HFFc6 (cell line): ENCODE results near the gene BCL2. TPM values are rescaled to one million over a fixed set of nuclear protein-coding genes. Genes with fewer than 3 reads are reported as not detected.

Experiments used
- DNase-seq: peaks from one replicate; pipeline ENCODE4 v3.0.0-alpha.2; 2018
- H3K27ac Mint-ChIP-seq: 2 replicates; pipeline ENCODE4 v1.8.0; 2020; ENCODE audit warnings: mild to moderate bottlenecking, mixed read lengths
- H3K27me3 Mint-ChIP-seq: 2 replicates; pipeline ENCODE4 v1.8.0; 2021; ENCODE audit warnings: mild to moderate bottlenecking, moderate library complexity, mixed read lengths; ENCODE audit not compliant: insufficient read depth
- H3K36me3 Mint-ChIP-seq: 2 replicates; pipeline ENCODE4 v1.8.0; 2021; ENCODE audit warnings: low read depth, mixed read lengths
- H3K4me1 Mint-ChIP-seq: 2 replicates; pipeline ENCODE4 v1.8.0; 2020; ENCODE audit warnings: low read depth, mixed read lengths
- H3K4me3 Mint-ChIP-seq: 2 replicates; pipeline ENCODE4 v1.8.0; 2020; ENCODE audit warnings: mild to moderate bottlenecking, moderate library complexity, mixed read lengths
- H3K9me3 Mint-ChIP-seq: 2 replicates; pipeline ENCODE4 v1.8.0; 2020; ENCODE audit warnings: mild to moderate bottlenecking, mixed read lengths
- total RNA-seq, 6 experiments: library from RNA; stranded (reverse); fragmentation: NEBNext Ultra II Directional; extraction: Animal tissue kit (Norgen Biotek cat#: 25700); gene quantifications; 2 replicates in 1 of 6; 3 replicates in 5 of 6; pipeline ENCODE4 v1.2.3, GENCODE V29; 2021
- TF ChIP-seq, protein P1 (sequence below): fragments of 200-600 bp; sonication (generic); IDR thresholded peaks from 2 replicates; pipeline ENCODE4 v1.5.0; 2021; ENCODE audit warnings: antibody characterized with exemption, mild to moderate bottlenecking

BCL2 gene
- total RNA-seq, 6 experiments from 2014 or later: 0.17 to 1.1 (median 0.95) TPM

DNA sequence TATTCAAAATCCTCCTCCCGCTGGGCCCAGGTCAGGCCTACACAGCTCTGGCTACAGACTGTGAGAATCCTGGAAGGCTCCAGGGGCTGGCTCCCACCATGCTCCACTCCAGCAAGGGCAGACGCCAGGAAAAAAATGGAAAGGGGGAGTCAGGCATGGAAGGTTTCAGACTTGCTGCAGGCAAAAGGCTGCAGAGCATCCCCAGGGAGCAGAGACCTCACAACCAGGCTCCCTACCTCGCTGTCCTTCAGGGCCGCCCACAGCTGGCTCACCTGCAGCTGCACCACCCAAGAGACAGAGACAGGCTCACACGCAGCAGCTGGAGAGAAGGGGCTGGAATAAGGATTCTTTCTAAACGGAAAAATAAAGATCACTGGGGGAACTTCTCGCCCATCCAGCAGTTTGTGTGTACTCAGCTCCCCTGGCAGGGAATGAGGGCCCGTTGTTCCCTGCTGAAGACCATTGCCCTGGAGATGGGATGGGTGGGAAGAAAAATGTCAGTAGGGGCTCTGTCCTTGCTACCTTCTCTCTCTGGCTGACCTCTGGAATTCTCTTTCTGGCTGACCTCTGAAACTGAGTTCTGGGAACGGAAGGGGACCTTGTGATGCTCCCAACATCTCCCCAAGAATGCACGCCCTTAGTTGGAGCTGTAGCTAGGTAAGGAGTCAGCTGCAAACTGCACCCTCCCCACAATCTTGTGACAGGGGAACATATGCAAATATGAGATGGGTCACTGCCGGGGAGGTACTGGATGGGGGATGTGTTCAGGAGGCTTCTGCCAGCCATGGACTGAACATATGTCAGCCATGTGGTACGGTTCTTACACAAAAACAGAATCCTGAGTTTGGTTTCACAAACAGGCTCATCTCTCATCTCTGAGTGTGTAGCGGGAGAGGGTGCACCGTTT, 34.5 kb downstream of the BCL2 start:
- H3K4me3 Mint-ChIP-seq: no peak overlapping the region
- H3K36me3 Mint-ChIP-seq: no peaks in the 10 kb centered on the region
- H3K27ac Mint-ChIP-seq: no peak overlapping the region
- TF ChIP-seq, protein P1, sequence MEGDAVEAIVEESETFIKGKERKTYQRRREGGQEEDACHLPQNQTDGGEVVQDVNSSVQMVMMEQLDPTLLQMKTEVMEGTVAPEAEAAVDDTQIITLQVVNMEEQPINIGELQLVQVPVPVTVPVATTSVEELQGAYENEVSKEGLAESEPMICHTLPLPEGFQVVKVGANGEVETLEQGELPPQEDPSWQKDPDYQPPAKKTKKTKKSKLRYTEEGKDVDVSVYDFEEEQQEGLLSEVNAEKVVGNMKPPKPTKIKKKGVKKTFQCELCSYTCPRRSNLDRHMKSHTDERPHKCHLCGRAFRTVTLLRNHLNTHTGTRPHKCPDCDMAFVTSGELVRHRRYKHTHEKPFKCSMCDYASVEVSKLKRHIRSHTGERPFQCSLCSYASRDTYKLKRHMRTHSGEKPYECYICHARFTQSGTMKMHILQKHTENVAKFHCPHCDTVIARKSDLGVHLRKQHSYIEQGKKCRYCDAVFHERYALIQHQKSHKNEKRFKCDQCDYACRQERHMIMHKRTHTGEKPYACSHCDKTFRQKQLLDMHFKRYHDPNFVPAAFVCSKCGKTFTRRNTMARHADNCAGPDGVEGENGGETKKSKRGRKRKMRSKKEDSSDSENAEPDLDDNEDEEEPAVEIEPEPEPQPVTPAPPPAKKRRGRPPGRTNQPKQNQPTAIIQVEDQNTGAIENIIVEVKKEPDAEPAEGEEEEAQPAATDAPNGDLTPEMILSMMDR: no peak
- peaks cover 30% of the 10 kb centered on the region; the same call in 1 of the 2 replicates for H3K27me3 Mint-ChIP-seq
- DNase-seq: no peak
- H3K9me3 Mint-ChIP-seq: no peaks in the 10 kb centered on the region
- no peaks in the 10 kb centered on the region for H3K4me1 Mint-ChIP-seq

DNA sequence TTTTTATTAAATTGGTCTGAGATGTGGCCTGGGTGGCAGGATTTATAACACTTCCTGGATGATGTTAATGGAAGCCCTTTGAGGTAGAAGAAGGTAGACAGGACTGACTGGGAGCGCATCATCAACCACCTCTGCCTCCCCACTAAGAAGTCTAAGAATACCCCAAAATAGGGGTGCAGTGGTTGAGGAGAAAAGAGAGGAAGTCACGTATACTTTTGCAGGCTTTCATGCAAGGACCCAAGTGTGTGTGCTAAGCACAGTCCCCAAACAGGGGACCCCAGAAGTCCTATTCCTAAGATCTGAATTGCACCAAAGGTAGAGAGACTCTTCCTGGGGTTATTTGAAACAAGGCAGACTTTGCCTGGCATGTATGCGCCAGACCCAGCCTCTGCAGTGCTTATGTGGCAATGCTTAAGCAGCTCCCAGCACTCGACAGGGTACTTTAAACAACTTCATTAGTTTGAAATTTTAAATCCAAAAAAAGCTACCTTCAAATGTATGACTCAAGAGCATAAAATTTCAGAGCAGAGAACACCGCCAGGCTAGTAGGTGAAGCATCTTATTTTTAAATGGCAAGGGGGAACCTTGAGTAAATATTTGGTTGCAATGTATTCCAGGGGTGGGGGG, 35.3 kb downstream of the BCL2 start:
- Mint-ChIP-seq H3K36me3 (no peaks in the 10 kb centered on the region), H3K27ac (no peak overlapping the region), H3K4me1 (no peaks in the 10 kb centered on the region), H3K9me3 (no peaks in the 10 kb centered on the region), H3K27me3 (peaks cover 34% of the 10 kb centered on the region; the same call in 1 of the 2 replicates), H3K4me3 (no peak overlapping the region)
- DNase-seq: no peak
- TF ChIP-seq, protein P1: no peak

DNA sequence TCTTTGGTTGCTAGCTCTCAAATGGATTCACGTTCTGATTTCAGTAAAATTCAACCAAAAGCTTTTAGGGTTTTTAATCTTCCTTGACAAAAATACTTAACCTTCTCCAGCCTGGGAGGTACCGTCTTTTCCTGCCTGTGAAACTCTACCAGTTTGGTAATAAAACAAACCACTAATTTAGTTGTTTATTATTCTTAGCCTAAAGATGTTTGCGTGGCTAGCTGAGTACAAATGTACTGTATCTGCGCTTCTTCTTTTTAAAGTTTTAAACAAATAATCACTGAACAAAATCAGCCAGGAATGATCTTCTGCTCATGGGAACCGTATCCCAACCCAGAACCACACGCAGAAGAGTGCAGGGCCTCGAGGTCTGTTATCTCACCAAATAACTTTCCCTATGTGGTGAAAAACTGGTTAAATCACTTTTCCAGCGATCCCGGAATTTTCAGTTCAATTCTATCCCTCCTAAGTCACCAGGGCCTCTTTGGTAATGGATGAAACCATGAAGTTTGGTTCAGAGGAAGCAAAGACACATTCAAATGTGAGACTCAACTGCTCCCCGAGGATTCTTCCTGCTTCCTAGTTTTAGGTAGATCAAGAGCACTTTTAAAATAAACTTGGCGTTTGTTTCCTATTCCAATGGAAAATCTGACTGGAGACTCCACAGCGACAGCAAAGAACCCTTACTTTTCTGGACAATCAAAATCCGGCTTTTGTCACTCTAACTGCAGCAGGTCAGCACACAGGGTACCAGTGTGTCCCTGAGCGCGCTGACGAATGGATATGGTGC, 36.1 kb downstream of the BCL2 start:
- Mint-ChIP-seq H3K4me1 (no peaks in the 10 kb centered on the region), H3K36me3 (no peaks in the 10 kb centered on the region), H3K27me3 (peaks cover 40% of the 10 kb centered on the region; the same call in 1 of the 2 replicates), H3K4me3 (no peak overlapping the region), H3K9me3 (no peaks in the 10 kb centered on the region), H3K27ac (no peak overlapping the region)
- DNase-seq: no peak
- TF ChIP-seq, protein P1: no peak

- H3K36me3 Mint-ChIP-seq: no peaks in the 10 kb centered on the region
- no peak overlapping the region for H3K4me3 Mint-ChIP-seq
- H3K27ac Mint-ChIP-seq: no peak overlapping the region
- peaks cover 43% of the 10 kb centered on the region; the same call in 1 of the 2 replicates for H3K27me3 Mint-ChIP-seq
- no peaks in the 10 kb centered on the region for H3K9me3 Mint-ChIP-seq
- no peaks in the 10 kb centered on the region for H3K4me1 Mint-ChIP-seq
- DNase-seq: no peak
- TF ChIP-seq, protein P1: no peak
These were observed 36.8 kb downstream of the BCL2 start for GRCh38 chr18:63282793-63283192.

DNA sequence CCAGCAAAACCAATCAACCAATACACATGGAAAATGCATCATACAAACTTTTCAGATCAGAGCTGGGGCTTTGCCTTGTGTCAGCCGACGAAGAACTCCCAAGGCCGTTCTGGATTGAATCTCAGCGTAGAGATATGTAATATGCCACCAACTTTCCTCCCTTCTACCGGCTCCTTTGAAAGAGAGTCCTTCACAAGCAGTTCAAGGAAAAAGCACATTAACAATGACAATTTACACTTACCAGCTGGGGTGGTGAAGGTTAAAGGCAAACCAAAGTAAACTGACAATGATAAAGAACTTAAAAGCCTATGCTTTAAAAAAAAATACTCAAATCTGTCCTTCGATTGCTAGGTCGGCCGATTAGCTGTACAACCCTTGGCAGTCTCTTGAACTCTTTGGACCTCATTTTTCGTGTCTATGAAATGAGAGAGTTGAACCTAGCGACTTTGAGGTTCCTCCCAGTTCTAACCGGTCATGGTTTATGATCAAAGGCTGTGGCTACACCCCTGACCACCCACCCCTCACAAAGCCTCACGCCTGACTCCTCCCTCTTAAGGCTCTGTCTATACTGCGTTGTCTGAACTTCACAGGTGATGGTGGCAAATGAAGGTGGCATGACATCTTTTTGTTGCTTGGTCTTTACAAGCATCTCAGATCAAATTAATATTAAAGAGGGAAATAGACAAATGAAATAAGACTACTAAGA, 46.2 kb downstream of the BCL2 start:
- Mint-ChIP-seq H3K27me3 (peaks cover 43% of the 10 kb centered on the region), H3K27ac (no peak overlapping the region), H3K36me3 (no peaks in the 10 kb centered on the region), H3K4me1 (no peaks in the 10 kb centered on the region), H3K4me3 (no peak overlapping the region), H3K9me3 (no peaks in the 10 kb centered on the region)
- no peak for DNase-seq
- TF ChIP-seq, protein P1: no peak
